ENCODE measurements around the gene KRTAP5-8.

DNA sequence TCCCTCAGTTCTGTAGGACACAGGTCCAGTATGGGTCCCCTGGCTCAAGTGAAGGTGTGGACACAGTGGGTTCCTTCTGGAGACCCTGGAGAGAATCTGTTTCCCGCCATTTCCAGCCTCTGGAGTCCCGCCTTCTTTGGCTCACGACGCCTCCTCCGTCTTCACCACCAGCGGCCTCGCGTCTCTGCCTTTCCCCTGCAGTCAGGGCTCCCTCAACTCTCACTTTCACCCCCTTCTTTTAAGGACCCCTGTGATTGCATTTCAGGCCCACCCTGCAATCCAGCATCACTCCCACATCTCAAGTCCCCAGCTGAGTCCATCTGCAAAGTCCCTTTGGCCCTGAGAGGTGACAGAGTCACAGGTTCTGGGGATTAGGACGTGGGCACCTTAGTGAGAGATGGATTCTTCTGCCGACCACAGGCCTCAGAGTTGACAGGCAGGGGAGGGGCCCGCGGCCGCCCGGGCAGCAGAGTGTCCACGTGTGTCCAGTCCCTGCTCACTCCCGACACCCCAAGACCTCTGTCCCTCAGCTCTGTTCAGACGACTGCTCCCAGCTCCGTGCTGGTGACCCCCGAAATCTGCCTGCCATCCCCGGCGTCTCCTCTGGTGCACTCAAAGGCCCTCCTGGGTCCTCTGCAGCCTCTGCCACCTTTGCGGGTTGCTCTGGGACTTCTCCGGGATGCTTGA, 47.6 kb upstream of the KRTAP5-8 start:
- TF ChIP-seq, protein P1, sequence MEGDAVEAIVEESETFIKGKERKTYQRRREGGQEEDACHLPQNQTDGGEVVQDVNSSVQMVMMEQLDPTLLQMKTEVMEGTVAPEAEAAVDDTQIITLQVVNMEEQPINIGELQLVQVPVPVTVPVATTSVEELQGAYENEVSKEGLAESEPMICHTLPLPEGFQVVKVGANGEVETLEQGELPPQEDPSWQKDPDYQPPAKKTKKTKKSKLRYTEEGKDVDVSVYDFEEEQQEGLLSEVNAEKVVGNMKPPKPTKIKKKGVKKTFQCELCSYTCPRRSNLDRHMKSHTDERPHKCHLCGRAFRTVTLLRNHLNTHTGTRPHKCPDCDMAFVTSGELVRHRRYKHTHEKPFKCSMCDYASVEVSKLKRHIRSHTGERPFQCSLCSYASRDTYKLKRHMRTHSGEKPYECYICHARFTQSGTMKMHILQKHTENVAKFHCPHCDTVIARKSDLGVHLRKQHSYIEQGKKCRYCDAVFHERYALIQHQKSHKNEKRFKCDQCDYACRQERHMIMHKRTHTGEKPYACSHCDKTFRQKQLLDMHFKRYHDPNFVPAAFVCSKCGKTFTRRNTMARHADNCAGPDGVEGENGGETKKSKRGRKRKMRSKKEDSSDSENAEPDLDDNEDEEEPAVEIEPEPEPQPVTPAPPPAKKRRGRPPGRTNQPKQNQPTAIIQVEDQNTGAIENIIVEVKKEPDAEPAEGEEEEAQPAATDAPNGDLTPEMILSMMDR (IDR thresholded peaks at IDR 0.05): no peak
- TF ChIP-seq POLR2AphosphoS5 (IDR thresholded peaks at IDR 0.05; ENCODE audit: insufficient read depth in 1 of 2, low read depth in 1 of 2): no peak
- no peak for TF ChIP-seq POLR2A (IDR thresholded peaks at IDR 0.05)
